Astrocyte of the spinal cord (primary cell): ENCODE measurements around the gene EEF1G.

Experiments used
- DNase-seq: peaks from one replicate; pipeline ENCODE4 v3.0.0; 2011; ENCODE audit warnings: low read depth, low spot score
- H3K4me3 ChIP-seq: 2 replicates; pipeline ENCODE4 v1.5.1; 2011; ENCODE audit warnings: low read depth, mild to moderate bottlenecking, low read length, moderate library complexity
- in situ Hi-C: cut with HindIII; loops from 2 replicates; pipeline ENCODE4 v1.10.0; 2017; ENCODE audit warnings: low sequenced_read_pairs
- TF ChIP-seq, protein P1 (sequence below): IDR thresholded peaks from 2 replicates; pipeline ENCODE4 v1.5.1; 2012; ENCODE audit warnings: low read depth, mild to moderate bottlenecking, low read length, inconsistent platforms

EEF1G gene

DNA sequence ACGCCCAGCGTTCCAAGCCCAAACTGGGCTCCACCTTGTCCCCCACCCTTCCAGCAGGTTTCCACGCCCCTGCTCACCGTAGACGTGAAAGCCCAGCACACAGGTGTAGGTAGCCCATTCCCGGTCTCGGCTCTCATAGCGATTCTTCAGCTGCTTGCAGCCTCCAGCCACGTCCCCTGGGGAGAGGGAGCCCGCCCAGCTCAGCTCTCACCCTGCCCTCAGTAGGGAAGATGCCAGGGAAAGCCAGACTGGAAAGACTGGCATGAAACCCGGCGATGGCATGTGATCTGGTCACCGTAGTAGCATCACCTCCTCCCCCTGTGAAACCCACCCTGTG, 29.3 kb upstream of the EEF1G start:
- no peak for DNase-seq
- H3K4me3 ChIP-seq = peak overlapping the region; percentile 95
- TF ChIP-seq, protein P1, sequence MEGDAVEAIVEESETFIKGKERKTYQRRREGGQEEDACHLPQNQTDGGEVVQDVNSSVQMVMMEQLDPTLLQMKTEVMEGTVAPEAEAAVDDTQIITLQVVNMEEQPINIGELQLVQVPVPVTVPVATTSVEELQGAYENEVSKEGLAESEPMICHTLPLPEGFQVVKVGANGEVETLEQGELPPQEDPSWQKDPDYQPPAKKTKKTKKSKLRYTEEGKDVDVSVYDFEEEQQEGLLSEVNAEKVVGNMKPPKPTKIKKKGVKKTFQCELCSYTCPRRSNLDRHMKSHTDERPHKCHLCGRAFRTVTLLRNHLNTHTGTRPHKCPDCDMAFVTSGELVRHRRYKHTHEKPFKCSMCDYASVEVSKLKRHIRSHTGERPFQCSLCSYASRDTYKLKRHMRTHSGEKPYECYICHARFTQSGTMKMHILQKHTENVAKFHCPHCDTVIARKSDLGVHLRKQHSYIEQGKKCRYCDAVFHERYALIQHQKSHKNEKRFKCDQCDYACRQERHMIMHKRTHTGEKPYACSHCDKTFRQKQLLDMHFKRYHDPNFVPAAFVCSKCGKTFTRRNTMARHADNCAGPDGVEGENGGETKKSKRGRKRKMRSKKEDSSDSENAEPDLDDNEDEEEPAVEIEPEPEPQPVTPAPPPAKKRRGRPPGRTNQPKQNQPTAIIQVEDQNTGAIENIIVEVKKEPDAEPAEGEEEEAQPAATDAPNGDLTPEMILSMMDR = no peak
- in situ Hi-C loops = no loop called here

DNA sequence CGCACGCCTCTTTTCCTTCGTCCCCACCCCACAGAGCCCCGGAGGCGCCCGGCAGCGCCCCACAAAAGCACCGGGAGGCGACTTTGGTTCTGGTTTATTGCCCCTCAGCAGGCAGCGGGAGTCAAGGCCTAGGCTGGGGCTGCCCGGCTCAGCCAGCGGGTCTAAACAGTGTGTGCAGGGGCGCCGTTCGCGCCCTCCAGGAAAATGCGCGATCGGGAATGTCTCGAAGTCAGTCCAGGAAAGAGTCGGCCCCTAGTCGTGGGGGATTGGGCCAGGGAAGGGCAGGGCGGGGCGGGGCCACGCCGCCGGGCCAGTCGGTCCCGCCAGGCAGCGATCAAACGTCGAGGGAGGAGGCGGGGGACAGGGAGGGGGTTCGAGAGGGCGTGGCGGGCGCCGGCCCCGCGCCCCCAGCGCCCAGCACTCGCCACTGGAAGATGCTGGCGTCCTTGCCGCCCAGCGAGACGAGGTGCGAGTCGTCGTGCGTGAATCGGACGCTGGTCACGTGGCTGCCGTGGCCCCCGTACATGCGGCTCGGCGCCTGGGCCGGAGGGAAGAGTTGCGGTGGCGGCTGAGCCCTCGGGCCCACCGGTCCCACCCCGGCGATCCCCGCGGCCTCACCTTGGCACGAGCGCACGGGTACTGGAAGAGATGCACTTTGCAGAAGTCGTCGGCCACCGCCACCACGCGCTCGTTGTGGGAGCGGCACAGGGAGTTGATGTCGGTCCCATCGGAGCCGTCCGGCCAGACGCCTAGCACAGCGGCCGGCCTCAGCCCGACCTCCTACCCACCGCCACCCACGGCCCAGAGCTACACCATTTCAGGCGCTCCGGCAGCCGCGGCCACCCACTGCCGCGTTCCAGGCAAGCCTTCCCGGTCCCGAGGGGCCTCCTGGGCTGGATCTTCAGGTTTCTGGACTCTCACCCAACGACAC, 28.7 kb upstream of the EEF1G start:
- peak; percentile 71 for DNase-seq
- in situ Hi-C loops = no loop called here
- H3K4me3 ChIP-seq = peak overlapping the region; percentile 95
- TF ChIP-seq, protein P1 = no peak

DNA sequence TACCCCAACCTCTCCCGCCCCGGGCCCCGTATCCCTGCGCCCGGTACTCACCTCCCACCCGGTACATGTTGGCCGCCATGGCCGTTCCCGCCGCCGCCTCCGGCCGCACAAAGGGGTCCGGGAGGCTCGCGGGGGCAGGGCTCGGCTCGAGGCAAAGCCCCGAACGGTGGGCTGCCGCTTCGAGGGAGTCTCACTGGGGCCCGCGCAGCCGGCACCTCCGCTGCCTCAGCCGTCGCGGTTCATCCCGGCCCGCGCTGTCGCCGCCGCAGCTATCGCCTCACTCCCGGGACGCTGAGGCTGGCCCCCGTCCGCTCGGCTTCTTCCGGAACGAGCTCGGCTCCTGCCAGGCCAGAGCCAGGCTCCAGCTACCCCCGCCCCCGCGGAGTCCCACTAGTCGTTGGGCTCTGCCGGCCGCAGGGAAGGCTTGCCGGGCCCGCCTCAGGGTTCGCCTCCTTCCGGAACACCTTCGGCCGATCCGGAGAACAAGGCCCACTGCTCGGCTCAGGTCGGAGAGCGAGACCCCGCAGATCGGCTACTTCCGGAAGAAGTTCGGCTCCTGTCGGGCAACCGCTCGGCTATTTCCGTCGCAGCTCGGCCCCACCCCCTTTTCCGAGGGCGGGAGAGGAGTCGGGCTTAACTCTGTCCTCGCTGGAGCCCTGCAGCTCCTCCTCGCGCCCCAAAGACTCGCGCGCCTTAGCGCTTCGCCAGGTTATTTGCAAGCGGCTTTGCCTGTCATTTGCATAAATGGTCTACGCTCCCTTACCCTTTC, 27.9 kb upstream of the EEF1G start, which contains the start of gene MTA2:
TSS of gene MTA2 (minus strand) at position 494 of the 769 bp plus-strand sequence. CDS start at position 79, 415 bp downstream.
- TF ChIP-seq, protein P1 = no peak
- DNase-seq = peak; percentile 99
- in situ Hi-C loops = no loop called here
- peak within 1 kb of the TSS; percentile 95 for H3K4me3 ChIP-seq

DNA sequence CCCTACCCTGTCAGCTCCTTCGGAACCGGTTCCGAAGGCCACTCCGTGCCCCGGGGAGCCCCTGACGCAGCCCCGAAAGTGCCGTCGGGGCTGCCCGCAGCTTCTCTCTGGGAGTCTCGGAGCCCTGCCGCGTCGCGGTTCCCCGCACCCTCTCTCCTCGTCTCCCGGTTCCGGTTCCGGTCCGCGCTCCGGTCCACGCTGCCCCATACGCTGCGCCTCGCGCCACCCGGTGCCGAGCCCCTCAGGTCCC, 27.4 kb upstream of the EEF1G start:
- in situ Hi-C loops = no loop called here
- TF ChIP-seq, protein P1 = no peak
- DNase-seq = no peak
- peak overlapping the region; percentile 95 for H3K4me3 ChIP-seq

DNA sequence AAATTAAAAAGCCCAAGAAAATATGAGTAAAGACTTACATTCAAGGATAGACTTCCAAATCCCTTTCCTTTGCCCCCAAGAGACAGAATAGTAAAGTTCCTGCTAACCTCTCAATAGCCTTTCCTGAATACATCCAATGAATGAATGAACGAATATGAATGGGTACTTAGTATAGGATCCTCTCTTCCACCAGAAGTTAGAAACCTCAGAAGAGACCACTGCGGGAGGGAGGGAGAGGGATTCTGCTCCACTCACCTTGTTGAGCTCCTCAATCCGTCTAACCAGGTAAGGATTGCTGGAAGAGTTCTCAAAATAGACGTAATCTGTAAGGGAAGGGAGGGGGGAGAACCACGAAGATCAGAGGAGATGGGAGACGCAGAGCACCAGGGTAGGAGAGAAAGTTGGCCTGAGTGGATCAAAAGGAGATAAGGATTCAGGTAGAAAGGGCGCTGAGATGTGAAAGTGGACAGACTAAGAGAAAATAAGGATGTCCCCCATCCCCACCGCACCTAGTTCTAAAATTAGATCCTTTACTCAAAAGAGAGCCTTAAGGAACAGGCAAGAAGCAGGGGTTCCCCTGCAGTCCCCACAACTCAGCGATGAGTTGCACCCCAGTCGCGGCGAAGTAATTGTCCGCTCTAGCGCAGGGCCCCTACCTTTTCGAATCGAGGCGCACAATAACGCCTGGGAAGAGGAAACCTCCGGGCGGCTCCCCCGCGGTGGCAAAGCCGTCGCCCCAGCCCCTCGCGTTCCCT, 26.9 kb upstream of the EEF1G start:
- TF ChIP-seq, protein P1 = no peak

DNA sequence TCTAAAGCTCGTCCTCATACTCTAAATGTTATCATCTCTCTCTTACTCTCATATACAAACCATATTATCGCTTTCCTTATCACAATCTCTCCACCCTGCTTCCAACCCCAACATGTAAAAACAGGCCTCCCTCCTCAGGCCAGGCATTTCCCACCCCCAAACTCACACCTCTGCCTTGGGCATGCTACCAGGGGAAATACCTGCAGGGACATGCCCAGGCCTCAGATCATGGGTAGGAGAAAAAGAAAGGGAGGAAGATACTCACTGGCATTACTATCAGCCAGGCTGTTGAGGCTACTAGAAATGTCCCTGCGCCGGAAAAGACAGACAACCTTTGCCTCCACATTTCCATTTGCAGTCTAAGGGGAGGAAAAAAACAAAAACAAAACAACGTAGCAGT, 26.2 kb upstream of the EEF1G start:
- TF ChIP-seq, protein P1 = no peak
- in situ Hi-C loops = no loop called here
- DNase-seq = no peak
- H3K4me3 ChIP-seq = peak overlapping the region; percentile 95

More for the DNA sequence above, 26.9 kb upstream of the EEF1G start:
- H3K4me3 ChIP-seq = peak overlapping the region; percentile 95
- DNase-seq = no peak
- in situ Hi-C loops = no loop called here
